Lower leg skin (tissue), 4 donors: ENCODE measurements around the gene FAM170B. TPM values are rescaled to one million over a fixed set of nuclear protein-coding genes. Genes with fewer than 3 reads are reported as not detected.

Source experiments
- DNase-seq, 2 donors: peaks; one replicate each; pipeline ENCODE4 v3.0.0-alpha.2; 2019; ENCODE audit warnings: low spot score in 2 of 2
- H3K4me3 ChIP-seq: fragments of 200-600 bp; sonication (generic); 2 replicates; pipeline ENCODE4 v1.5.1; 2017; ENCODE audit warnings: mild to moderate bottlenecking, low read depth; ENCODE audit not compliant: poor library complexity, severe bottlenecking
- CTCF ChIP-seq, 3 donors: fragments of 450-650 bp; IDR thresholded peaks; one replicate each; pipeline ENCODE4 v1.5.1; 2016; ENCODE audit warnings: antibody characterized with exemption in 3 of 3, mild to moderate bottlenecking in 3 of 3, moderate library complexity in 2 of 3
- POLR2A ChIP-seq, 2 donors: fragments of 450-650 bp; IDR thresholded peaks; one replicate each; pipeline ENCODE4 v1.6.1; 2016 to 2017; ENCODE audit warnings: antibody characterized with exemption in 2 of 2, mild to moderate bottlenecking in 1 of 2, moderate library complexity in 1 of 2
- WGBS, 2 donors: methylation state at CpG; one replicate each; pipeline ENCODE4 v1.1.5; 2018; 5-methylcytosine and 5-hydroxymethylcytosine counted together
- intact Hi-C: fragments of 100-400 bp; cut with DNase I; formaldehyde crosslinking; loops from one replicate; pipeline ENCODE4 v1.15.0; 2023; ENCODE audit warnings: low total_unique reads
- total RNA-seq, 4 donors: library from RNA; depleted of rRNA; stranded (reverse); fragments of >200 nt; gene quantifications; one replicate each; pipeline ENCODE4 v1.1.0, GENCODE V29; 2016

The FAM170B gene
- total RNA-seq, 4 donors from 2014 or later = not detected

- TF ChIP-seq CTCF (IDR thresholded peaks at IDR 0.05) (no peak), POLR2A (IDR thresholded peaks at IDR 0.05) (no peak)
- intact Hi-C loops = no loop called here
- no peak overlapping the region for H3K4me3 ChIP-seq
- WGBS, 2 donors = 80 to 84% methylated on average over 7 of the region's 7 CpGs
- DNase-seq = peak in 1 of 2 donors; percentile 10
These were observed 37.7 kb upstream of the FAM170B start for GRCh38 chr10:49171326-49172060.

GRCh38 chr10:49170632-49171325, 37.0 kb upstream of the FAM170B start:
- H3K4me3 ChIP-seq = no peak overlapping the region
- TF ChIP-seq CTCF (IDR thresholded peaks at IDR 0.05) = no peak
- TF ChIP-seq POLR2A (IDR thresholded peaks at IDR 0.05) = no peak
- intact Hi-C loops = no loop called here
- DNase-seq = peak in 1 of 2 donors; percentile 9
- 87 to 90% methylated on average over 5 to 6 of the region's 6 CpGs for WGBS, 2 donors

GRCh38 chr10:49169776-49170175, 36.0 kb upstream of the FAM170B start:
- TF ChIP-seq CTCF (IDR thresholded peaks at IDR 0.05) (no peak), POLR2A (IDR thresholded peaks at IDR 0.05) (no peak)
- H3K4me3 ChIP-seq = no peak overlapping the region
- intact Hi-C loops = loop anchor here (10.0 kb wide), 1 partner anchor 195 kb away; no protein-coding TSS in a partner anchor
- WGBS, 2 donors = 85 to 89% methylated on average over 4 of the region's 4 CpGs
- DNase-seq = no peak

- TF ChIP-seq POLR2A (IDR thresholded peaks at IDR 0.05) = no peak
- intact Hi-C loops = loop anchor here (10.0 kb wide), 1 partner anchor 194 kb away; no protein-coding TSS in a partner anchor
- 84% methylated on average over 6 of the region's 6 CpGs for WGBS, 2 donors
These were observed 35.1 kb upstream of the FAM170B start for GRCh38 chr10:49168831-49169500.

DNA sequence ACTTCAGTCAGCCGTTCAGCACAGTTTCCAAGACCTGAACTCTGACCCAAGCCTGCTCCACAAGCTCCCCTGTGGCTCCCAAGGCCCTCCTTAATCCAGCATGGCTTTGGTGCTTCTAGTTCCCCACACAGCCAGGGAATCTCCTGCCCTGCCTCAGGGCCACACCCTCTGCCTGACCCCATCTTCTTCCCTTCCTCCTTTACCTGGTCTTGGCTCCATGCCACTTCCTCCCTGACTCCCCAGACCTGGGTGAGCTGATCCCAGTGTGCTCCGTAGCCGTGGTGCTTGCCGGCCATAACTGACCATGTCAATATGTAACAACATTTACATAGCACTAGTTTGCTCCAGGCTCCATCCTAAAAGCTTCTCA, 34.3 kb upstream of the FAM170B start:
- no peak overlapping the region for H3K4me3 ChIP-seq
- intact Hi-C loops = loop anchor here (10.0 kb wide), 1 partner anchor 193 kb away; no protein-coding TSS in a partner anchor
- DNase-seq = no peak
- TF ChIP-seq POLR2A (IDR thresholded peaks at IDR 0.05) (no peak), CTCF (IDR thresholded peaks at IDR 0.05) (no peak)
- WGBS, 2 donors = 78 to 81% methylated on average over 4 of the region's 4 CpGs

More at GRCh38 chr10:49168831-49169500, 35.1 kb upstream of the FAM170B start:
- H3K4me3 ChIP-seq = no peak overlapping the region
- DNase-seq = no peak
